HG02981 (cell line): ENCODE measurements around the gene ASPRV1.
"Not testable (repeated sequence)": the region's sequence is repeated elsewhere in the genome, so short reads cannot be mapped to it uniquely, and the experiment has no call there.

Experiments
- ATAC-seq: cut with Tn5 transposase; IDR thresholded peaks from one replicate; pipeline ENCODE4 v1.9.1; 2021; ENCODE audit warnings: mild to moderate bottlenecking, moderate library complexity; ENCODE audit not compliant: unreplicated experiment

Gene ASPRV1

DNA sequence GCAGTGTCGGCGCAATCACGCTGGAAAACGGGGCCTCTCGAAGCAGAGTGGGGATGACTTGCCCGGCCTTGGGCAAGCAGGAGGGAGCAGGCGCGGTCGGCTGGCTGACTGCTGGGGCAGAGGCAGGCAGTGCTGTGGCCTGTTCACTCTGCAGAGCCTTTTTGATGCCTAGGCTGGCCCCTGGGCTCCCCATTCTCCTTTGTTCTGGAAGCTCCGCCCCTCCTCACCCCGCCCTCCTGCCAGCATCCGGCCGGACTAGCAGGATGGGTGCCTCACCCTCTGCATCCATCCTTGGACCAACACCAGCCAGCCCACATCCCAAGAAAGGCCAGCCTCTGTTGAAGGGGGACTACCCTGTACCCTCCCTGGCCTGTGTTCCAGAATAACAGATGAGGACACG is at the start of gene ASPRV1:
ASPRV1 (minus strand) TSS at position 136 of the 400 bp plus-strand sequence. CDS start 195 bp downstream, outside the sequence.
- no peak for ATAC-seq

DNA sequence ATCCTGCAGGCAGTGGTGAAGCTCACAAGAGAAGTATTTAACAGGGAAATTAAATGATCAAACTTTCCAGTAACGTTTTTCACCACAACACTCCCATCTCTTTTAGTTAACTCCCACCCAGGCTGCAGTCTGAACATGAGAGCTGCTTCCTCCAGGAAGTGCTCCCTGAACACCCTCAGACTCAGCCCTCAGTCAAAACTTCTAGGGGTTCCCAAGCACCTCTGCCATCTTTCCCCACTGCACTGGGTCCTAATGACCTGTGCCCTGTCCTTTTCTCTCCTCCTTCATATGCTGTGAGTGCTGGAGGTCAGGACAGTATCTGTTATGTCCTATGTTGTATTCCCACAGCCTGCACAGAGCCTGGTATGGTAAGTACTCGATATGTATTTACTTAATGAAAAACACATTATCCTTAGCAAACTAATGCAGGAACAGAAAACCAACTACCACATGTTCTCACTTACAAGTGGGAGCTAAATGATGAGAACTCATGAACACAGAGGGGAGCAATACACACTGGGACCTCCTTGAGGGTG is 49.2 kb upstream of the ASPRV1 start:
- ATAC-seq, result no peak

DNA sequence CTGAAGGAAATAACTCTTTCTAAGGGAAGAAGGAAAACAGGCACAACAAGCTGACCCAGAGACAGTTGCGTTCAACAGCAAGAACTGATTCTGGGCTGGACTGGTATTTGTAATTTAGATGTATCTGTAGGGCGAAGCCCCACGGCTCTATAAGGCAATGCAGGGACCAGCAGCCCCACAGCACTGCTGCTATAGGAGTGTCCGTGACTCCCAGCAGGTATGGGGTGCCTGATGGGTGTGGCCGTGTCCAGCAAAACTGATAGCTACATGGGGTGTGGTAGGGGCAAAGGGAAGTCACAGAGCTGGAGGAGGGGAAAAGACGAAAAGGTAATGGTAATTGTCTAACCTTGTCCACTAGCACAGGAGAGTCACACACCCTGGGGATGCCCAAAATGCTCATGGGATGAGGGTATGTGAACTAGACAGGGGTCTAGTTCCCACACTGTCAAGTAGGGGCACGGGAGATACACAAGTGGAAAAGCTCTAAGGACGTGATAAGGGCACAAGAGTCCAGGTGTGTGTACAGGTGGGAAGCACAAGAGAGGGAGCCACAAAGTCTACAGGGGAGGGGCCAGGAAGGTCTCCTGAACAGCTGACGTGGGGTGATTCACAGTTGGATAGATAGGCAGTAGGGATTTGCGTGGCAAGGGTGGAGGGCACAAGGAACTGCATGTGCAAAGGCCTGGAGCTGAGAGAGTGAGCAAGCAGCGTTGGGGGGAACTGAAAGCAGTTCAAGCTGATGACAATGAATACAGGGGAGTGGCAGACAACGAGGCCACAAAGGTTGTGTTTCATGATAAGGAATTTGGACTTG is 48.5 kb upstream of the ASPRV1 start:
- no peak for ATAC-seq

DNA sequence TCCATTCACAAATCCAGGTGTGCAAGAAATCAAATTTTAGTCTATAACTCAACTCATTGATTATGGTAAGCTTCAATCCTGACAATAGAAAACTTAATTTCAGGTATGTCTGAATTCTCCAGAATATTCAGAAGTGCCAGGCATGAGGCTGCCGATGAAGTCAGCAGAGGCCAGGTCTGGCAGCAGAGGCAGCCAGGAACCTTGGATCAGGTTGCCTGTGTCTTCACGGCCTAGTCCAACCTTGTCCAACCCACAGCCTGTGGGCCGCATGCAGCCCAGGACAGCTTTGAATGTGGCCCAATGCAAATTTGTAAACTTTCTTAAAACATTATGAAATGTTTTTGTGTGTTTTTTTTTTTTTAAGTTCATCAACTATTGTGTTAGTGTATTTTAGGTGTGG is 46.9 kb upstream of the ASPRV1 start:
- ATAC-seq, result no peak

- no peak for ATAC-seq
These were observed 45.7 kb upstream of the ASPRV1 start for GRCh38 chr2:70007151-70007550.

DNA sequence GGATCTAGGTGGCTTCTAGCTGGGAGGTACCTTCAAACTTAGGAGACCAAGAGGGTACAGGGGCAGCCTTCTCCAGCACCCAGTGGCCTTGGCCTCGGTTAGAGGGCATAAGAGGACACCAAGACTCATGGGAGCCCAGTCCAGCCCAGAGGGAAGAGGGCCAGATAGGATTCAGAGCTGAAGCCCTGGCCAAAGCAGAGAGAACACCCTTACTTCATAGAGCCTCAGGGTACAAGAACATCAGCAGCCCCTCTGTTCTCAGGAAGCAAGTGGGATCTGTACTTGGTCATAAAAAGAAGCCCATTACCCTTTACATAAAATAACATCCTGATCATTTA is 45.0 kb upstream of the ASPRV1 start:
- no peak for ATAC-seq

DNA sequence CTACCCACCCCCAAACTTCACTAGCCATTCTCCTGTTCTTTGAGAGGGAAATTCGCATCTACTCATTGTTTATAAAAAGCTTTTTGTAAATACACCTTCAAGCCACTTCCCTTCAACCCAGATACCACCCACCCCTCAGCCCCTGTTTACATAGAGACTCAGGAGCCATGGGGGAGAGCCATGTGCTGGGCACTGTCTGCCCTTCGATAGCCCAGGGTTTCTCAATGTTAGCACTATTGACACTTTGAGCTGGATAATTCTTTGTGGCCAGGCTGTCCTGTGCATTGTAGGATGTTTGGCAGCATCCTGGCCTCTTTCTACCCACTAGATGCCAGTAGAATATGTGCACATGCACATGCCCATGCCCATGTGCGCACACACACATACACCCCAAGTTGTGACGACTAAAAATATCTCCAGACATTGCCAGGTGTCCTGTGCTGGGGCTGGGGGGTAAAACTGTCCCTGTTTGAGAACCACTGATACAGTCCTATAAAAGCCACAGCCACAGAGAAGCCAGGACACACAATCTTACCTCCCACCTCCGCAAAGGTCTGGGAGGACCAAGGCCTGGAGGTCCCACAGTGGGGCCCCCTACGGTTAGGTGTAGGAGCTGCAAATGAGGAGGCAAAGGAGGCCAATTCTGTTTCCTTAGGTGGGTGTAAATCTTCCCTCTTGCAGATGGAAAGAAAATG is 44.5 kb upstream of the ASPRV1 start:
- no peak for ATAC-seq

DNA sequence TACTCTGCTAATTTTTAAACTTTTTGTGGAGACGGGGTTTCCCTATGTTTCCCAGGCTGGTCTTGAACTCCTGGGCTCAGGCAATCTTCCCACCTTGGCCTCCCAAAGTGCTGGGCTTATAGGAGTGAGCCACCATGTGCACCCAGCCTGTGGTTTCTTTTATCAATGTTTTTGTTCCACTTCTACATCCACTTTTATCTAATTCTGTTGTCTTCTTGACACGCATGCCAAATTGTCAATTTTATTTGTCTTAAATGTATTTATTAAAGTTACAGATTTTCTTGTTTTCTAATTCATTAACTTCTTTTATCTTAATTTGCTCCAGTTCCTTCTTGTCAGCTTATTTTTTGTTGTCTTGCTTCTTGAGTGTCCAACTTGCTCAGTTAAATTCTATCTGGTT is 43.8 kb upstream of the ASPRV1 start:
- no peak for ATAC-seq

DNA sequence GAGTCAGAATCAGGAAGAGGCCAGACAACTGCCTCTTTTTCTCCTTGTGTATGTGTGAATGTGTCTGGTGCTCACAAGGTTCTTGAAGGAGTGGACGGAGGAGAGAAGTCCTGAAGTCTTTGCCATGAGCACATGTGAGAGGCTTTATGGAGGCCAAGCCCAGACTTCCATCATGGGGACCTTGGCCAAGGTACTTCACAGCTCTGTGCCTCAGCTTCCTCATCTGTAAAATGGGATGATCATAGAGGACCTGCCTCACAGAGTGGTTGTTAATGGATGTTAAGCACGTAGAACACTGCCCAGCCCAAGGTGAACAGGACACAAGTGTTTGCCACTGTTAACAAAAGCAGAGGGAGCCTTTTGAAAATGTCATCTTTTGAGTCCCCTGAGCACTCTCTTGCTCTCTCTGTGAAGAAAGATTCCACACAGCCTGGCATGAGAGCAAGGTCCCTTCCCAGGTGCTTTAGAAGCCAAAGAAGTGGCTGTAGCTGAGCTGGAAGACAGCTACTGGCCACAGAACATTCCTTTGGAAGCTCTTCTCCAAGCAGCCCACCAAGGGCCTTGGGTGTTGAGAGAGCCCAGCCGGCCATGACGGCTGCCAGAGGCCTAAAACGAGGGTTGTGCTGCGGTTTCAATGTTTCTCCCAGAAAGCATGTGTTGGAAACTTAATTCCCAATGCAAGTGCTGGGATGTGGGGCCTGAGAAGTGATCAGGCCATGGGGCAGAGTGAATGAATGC is 41.8 kb upstream of the ASPRV1 start:
- no peak for ATAC-seq

DNA sequence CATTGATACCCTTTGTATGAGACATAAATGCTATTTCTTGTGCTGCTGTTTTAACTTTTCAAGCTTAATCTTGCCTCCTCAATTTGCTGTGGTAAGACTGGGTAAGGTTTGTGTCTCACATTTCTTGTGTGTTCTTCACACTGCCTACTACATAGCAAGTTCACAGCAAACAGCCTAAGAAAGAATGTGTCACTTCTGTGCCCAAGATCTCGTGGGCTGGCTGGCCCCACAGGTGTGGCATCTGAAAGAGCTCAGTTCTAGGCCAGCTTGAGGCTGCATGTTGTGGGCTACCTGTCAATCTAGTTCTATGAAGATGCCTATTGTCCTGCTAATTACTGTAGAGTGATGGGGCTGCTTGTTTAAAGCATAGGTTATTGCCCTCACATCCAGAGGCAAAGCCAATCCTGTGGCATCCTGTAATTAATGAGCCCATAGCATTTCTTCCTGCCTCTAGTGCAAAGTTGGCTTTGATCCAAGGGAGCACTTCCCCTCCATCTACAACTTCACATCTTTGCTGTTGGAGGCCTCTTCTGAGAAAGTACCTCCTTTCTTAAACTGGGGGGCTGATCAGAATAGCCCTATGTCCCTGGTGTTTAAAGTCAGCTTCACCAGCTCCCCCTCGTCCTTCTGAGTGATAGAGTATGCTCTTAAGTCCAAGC is 40.9 kb upstream of the ASPRV1 start:
- no peak for ATAC-seq

- ATAC-seq, result not testable (repeated sequence)
These were observed 39.1 kb upstream of the ASPRV1 start for GRCh38 chr2:70000529-70000928.

- no peak for ATAC-seq
These were observed 37.3 kb upstream of the ASPRV1 start for GRCh38 chr2:69998761-69999160.

- no peak for ATAC-seq
These were observed 35.8 kb upstream of the ASPRV1 start for GRCh38 chr2:69997015-69997830.

DNA sequence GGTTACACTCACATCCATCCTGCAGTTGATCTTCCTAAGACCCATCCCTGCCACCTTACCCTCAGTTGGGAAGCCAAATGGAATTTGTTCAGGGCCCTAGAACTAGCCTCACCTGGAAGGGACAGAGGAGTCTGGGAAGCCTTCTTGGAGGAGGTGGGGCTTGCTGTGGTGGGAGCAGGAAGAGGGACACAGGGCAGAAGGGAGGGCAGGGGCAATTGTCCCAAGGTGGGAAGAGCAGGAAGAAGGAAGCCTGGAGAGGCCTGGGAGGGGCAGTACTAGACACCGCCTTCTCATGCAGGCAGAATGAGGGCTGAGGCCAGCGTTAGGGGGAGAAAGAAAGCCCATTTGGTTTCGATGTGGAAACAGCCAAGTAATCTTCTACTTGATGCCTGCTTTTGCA is 34.1 kb upstream of the ASPRV1 start:
- no peak for ATAC-seq

DNA sequence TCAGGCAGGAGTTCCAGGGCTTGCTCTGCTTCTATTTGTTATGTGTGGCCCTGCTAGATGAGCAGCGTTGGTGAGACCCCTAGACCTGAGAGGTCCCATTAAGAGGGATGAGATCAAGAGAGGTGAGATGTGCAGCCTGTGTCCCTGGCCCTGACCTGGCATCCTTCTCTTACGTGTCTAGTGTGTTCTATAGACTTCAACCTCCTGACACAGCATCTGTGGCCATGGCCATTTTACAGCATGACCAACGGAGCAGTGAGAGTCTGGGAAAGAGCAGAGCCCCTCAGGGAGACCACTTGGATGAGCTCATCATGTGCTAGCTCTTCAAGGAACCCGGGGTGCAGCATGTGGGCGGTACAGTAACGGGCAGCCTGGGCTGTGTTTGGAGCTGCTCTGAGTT is 32.7 kb upstream of the ASPRV1 start:
- ATAC-seq, result no peak

- ATAC-seq, result no peak
These were observed 32.3 kb upstream of the ASPRV1 start for GRCh38 chr2:69993708-69994107.

GRCh38 chr2:69993048-69993565 is 31.7 kb upstream of the ASPRV1 start:
- ATAC-seq, result no peak

GRCh38 chr2:69992310-69993047 is 31.0 kb upstream of the ASPRV1 start:
- no peak for ATAC-seq

GRCh38 chr2:69989441-69990105 is 28.1 kb upstream of the ASPRV1 start:
- ATAC-seq, result no peak
